Measurements from ENCODE around the gene LINGO3. TPM values are rescaled to one million over a fixed set of nuclear protein-coding genes. Genes with fewer than 3 reads are reported as not detected.

Gene LINGO3
- total RNA-seq, 1 experiment from 2014 or later = 2.0 TPM

DNA sequence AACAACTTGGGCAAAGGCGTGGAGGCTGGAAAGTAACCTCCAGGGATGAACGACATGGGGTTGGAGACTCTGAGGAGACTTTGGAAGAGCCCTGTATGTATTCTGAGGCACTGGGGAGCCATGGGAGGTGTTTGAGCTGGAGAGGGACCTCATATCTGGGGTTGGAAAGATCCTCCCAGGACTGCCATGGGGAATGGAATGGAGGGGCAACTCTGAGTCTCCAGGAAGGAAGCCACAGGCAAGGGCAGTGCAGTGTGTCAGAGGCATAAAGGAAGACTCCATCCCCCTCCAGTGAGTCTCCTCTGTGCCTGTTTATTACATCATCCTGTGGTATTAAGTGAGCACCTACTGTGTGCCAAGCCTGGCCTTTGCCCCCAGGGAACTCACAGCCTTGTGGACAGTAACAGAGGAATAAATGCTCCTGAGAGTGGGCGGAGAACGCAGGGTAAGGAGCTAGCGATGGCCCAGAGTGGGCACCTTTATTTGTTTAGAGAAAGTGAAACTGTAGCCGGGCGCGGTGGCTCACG is 33.7 kb downstream of the LINGO3 start:
- H3K4me1 Mint-ChIP-seq = peaks cover 22% of the 10 kb centered on the region

DNA sequence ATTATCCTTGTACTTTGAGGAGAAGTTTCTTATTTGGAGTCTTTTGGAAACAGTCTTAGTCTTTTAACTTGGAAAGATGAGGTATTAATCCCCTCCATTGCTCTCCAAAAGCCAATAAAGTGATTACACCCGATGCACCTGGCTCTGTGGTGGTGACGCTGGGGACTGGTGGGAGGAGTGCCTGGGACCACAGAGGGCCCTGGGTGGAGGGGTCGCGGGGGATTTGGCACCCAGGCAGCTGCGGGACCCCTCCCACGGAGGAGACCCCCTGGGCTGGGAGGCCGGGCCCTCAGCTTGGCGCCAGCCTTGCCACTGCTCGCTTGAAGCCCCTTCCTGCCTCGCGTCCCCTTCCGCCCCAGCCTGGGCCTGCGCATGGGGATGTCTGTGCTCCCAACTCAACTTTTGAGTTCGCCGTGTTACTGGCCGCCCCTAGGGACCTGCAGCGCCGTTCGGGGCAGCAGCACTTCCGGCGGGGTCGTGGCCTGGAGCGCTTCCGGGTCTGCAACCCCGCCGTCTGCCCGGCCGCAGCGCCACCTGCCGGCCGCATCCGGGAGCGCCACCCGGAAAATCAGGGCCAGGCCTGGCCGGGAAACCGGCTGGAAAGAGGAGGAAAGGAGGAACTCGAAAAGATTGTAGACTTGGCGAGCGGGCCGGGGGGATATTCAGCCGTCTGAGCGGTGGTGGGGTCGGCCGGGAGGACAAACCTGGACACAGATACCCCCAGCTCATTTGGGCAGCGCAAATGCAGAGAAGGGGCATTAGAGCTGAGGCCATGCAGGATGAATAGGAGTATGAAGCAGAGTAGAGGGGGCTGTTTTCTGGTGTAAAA is 34.4 kb downstream of the LINGO3 start:
- CTCF ChIA-PET = interaction anchor here (0.5 to 3.0 kb wide), 11 partner anchors 12 to 127 kb away, joined by 3 to 42 read pairs (median 9); no protein-coding TSS in a partner anchor
- Mint-ChIP-seq H3K4me1 (peaks cover 23% of the 10 kb centered on the region), H3K9me3 (no peaks in the 10 kb centered on the region), H3K27me3 (ENCODE audit: low read depth) (no peaks in the 10 kb centered on the region; the same call in 1 of the 2 replicates), H3K27ac (peak overlapping the region; percentile 98), H3K36me3 (peaks cover 8% of the 10 kb centered on the region), H3K4me3 (peak overlapping the region; percentile 59)
- POLR2A ChIA-PET = no interaction called here
- peak; percentile 89 for DNase-seq (ENCODE audit: low spot score)
- peak; percentile 61 for ATAC-seq
- TF ChIP-seq JUN (CRISPR knock-in tag; IDR thresholded peaks at IDR 0.05) (no peak), NR3C1 (CRISPR knock-in tag; conservative IDR thresholded peaks at IDR 0.05; ENCODE audit: low read depth) (peak; percentile 86; the same call in 1 of the 2 replicates), ZNF396 (CRISPR knock-in tag; IDR thresholded peaks at IDR 0.05; ENCODE audit: borderline replicate concordance) (no peak), ZNF416 (CRISPR knock-in tag; IDR thresholded peaks at IDR 0.05) (no peak), ZNF138 (CRISPR knock-in tag; conservative IDR thresholded peaks at IDR 0.05) (no peak), JAZF1 (CRISPR knock-in tag; IDR thresholded peaks at IDR 0.05) (no peak), IRF2 (CRISPR knock-in tag; IDR thresholded peaks at IDR 0.05; ENCODE audit: borderline replicate concordance, low read depth) (no peak), ATF1 (CRISPR knock-in tag; IDR thresholded peaks at IDR 0.05) (no peak), NFATC4 (CRISPR knock-in tag; IDR thresholded peaks at IDR 0.05) (0 out of 2 replicates have a peak, but pooled peaks have one; percentile 51), RORB (CRISPR knock-in tag; IDR thresholded peaks at IDR 0.05) (no peak), MYBL2 (CRISPR knock-in tag; IDR thresholded peaks at IDR 0.05) (no peak)
- TF ChIP-seq, protein P1, sequence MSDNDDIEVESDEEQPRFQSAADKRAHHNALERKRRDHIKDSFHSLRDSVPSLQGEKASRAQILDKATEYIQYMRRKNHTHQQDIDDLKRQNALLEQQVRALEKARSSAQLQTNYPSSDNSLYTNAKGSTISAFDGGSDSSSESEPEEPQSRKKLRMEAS (CRISPR knock-in tag; IDR thresholded peaks at IDR 0.05) = peak; percentile 73
- TF ChIP-seq, protein P2, sequence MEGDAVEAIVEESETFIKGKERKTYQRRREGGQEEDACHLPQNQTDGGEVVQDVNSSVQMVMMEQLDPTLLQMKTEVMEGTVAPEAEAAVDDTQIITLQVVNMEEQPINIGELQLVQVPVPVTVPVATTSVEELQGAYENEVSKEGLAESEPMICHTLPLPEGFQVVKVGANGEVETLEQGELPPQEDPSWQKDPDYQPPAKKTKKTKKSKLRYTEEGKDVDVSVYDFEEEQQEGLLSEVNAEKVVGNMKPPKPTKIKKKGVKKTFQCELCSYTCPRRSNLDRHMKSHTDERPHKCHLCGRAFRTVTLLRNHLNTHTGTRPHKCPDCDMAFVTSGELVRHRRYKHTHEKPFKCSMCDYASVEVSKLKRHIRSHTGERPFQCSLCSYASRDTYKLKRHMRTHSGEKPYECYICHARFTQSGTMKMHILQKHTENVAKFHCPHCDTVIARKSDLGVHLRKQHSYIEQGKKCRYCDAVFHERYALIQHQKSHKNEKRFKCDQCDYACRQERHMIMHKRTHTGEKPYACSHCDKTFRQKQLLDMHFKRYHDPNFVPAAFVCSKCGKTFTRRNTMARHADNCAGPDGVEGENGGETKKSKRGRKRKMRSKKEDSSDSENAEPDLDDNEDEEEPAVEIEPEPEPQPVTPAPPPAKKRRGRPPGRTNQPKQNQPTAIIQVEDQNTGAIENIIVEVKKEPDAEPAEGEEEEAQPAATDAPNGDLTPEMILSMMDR (IDR thresholded peaks at IDR 0.05) = peak; percentile 95
- TF ChIP-seq, protein P3, sequence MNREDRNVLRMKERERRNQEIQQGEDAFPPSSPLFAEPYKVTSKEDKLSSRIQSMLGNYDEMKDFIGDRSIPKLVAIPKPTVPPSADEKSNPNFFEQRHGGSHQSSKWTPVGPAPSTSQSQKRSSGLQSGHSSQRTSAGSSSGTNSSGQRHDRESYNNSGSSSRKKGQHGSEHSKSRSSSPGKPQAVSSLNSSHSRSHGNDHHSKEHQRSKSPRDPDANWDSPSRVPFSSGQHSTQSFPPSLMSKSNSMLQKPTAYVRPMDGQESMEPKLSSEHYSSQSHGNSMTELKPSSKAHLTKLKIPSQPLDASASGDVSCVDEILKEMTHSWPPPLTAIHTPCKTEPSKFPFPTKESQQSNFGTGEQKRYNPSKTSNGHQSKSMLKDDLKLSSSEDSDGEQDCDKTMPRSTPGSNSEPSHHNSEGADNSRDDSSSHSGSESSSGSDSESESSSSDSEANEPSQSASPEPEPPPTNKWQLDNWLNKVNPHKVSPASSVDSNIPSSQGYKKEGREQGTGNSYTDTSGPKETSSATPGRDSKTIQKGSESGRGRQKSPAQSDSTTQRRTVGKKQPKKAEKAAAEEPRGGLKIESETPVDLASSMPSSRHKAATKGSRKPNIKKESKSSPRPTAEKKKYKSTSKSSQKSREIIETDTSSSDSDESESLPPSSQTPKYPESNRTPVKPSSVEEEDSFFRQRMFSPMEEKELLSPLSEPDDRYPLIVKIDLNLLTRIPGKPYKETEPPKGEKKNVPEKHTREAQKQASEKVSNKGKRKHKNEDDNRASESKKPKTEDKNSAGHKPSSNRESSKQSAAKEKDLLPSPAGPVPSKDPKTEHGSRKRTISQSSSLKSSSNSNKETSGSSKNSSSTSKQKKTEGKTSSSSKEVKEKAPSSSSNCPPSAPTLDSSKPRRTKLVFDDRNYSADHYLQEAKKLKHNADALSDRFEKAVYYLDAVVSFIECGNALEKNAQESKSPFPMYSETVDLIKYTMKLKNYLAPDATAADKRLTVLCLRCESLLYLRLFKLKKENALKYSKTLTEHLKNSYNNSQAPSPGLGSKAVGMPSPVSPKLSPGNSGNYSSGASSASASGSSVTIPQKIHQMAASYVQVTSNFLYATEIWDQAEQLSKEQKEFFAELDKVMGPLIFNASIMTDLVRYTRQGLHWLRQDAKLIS (CRISPR knock-in tag; IDR thresholded peaks at IDR 0.05; ENCODE audit: borderline replicate concordance) = no peak
- TF ChIP-seq, protein P4, sequence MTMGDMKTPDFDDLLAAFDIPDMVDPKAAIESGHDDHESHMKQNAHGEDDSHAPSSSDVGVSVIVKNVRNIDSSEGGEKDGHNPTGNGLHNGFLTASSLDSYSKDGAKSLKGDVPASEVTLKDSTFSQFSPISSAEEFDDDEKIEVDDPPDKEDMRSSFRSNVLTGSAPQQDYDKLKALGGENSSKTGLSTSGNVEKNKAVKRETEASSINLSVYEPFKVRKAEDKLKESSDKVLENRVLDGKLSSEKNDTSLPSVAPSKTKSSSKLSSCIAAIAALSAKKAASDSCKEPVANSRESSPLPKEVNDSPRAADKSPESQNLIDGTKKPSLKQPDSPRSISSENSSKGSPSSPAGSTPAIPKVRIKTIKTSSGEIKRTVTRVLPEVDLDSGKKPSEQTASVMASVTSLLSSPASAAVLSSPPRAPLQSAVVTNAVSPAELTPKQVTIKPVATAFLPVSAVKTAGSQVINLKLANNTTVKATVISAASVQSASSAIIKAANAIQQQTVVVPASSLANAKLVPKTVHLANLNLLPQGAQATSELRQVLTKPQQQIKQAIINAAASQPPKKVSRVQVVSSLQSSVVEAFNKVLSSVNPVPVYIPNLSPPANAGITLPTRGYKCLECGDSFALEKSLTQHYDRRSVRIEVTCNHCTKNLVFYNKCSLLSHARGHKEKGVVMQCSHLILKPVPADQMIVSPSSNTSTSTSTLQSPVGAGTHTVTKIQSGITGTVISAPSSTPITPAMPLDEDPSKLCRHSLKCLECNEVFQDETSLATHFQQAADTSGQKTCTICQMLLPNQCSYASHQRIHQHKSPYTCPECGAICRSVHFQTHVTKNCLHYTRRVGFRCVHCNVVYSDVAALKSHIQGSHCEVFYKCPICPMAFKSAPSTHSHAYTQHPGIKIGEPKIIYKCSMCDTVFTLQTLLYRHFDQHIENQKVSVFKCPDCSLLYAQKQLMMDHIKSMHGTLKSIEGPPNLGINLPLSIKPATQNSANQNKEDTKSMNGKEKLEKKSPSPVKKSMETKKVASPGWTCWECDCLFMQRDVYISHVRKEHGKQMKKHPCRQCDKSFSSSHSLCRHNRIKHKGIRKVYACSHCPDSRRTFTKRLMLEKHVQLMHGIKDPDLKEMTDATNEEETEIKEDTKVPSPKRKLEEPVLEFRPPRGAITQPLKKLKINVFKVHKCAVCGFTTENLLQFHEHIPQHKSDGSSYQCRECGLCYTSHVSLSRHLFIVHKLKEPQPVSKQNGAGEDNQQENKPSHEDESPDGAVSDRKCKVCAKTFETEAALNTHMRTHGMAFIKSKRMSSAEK (CRISPR knock-in tag; IDR thresholded peaks at IDR 0.05; ENCODE audit: borderline replicate concordance) = no peak
- TF ChIP-seq, protein P5, sequence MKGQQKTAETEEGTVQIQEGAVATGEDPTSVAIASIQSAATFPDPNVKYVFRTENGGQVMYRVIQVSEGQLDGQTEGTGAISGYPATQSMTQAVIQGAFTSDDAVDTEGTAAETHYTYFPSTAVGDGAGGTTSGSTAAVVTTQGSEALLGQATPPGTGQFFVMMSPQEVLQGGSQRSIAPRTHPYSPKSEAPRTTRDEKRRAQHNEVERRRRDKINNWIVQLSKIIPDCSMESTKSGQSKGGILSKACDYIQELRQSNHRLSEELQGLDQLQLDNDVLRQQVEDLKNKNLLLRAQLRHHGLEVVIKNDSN (CRISPR knock-in tag; IDR thresholded peaks at IDR 0.05) = no peak; the same call in 1 of the 2 replicates
- TF ChIP-seq, protein P6, sequence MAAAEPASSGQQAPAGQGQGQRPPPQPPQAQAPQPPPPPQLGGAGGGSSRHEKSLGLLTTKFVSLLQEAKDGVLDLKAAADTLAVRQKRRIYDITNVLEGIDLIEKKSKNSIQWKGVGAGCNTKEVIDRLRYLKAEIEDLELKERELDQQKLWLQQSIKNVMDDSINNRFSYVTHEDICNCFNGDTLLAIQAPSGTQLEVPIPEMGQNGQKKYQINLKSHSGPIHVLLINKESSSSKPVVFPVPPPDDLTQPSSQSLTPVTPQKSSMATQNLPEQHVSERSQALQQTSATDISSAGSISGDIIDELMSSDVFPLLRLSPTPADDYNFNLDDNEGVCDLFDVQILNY (CRISPR knock-in tag; IDR thresholded peaks at IDR 0.05) = peak; percentile 81

More for the DNA sequence above, 33.7 kb downstream of the LINGO3 start:
- CTCF ChIA-PET = interaction anchor here (0.5 to 4.4 kb wide), 23 partner anchors 13 to 523 kb away, joined by 3 to 42 read pairs (median 4); partner anchors contain the start of gene LSM7
- POLR2A ChIA-PET = interaction anchor here (0.5 to 0.9 kb wide), 2 partner anchors 21 to 471 kb away, joined by 3 to 5 read pairs; no protein-coding TSS in a partner anchor
- no peak for ATAC-seq
- Mint-ChIP-seq H3K36me3 (peaks cover 8% of the 10 kb centered on the region), H3K27ac (peak overlapping the region; percentile 98), H3K27me3 (ENCODE audit: low read depth) (no peaks in the 10 kb centered on the region; the same call in 1 of the 2 replicates), H3K4me3 (peak overlapping the region; percentile 59), H3K9me3 (no peaks in the 10 kb centered on the region)
- TF ChIP-seq CBFB (CRISPR knock-in tag; IDR thresholded peaks at IDR 0.05; ENCODE audit: low read depth) = 0 out of 2 replicates have a peak, but pooled peaks have one; percentile 5
- TF ChIP-seq, protein P6 (CRISPR knock-in tag; IDR thresholded peaks at IDR 0.05) = no peak; the same call in 1 of the 2 replicates
- no peak for DNase-seq (ENCODE audit: low spot score)
